H1 (cell line): ENCODE results near the gene NFXL1. TPM values are rescaled to one million over a fixed set of nuclear protein-coding genes. Genes with fewer than 3 reads are reported as not detected.

Source experiments
- CTCF ChIA-PET: fragments of 300-600 bp; sonication (Branson Sonifier 250); formaldehyde crosslinking; loops from one replicate; lab custom pipeline; 2021; ENCODE audit not compliant: partially characterized antibody; lab: Charles Lee
- POLR2A ChIA-PET: fragments of 300-600 bp; sonication (Branson Sonifier 250); formaldehyde crosslinking; loops from one replicate; lab custom pipeline; 2021; ENCODE audit warnings: inconsistent platforms; ENCODE audit not compliant: partially characterized antibody; lab: Charles Lee
- DNase-seq, 2 experiments: peaks; one replicate each; pipeline versions ENCODE4 v3.0.0 to v3.0.0-alpha.2; 2010 to 2022; ENCODE audit warnings: low spot score in 2 of 2, low read depth in 1 of 2, mixed read lengths in 1 of 2
- FAIRE-seq: peaks from 2 replicates; lab custom pipeline; 2011; peaks lifted over from hg19 to GRCh38; lab: Jason Lieb, UNC
- H2AFZ ChIP-seq: 2 replicates; pipeline ENCODE4 v1.8.1; 2012; ENCODE audit warnings: low read length, inconsistent platforms
- H2AK5ac ChIP-seq: 2 replicates; pipeline ENCODE4 v1.6.1; 2013; ENCODE audit warnings: low read depth, low read length
- H2BK120ac ChIP-seq: replicated peaks from 2 replicates; pipeline ENCODE3; 2013; ENCODE audit warnings: low read depth, low read length, inconsistent platforms
- H2BK12ac ChIP-seq: 2 replicates; pipeline ENCODE4 v1.6.1; 2013; ENCODE audit warnings: low read depth, low read length
- H2BK15ac ChIP-seq: 2 replicates; pipeline ENCODE4 v1.6.1; 2013; ENCODE audit warnings: low read length
- H2BK20ac ChIP-seq: 2 replicates; pipeline ENCODE4 v1.6.1; 2013; ENCODE audit warnings: low read length
- H2BK5ac ChIP-seq: 2 replicates; pipeline ENCODE4 v1.6.1; 2013; ENCODE audit warnings: low read depth, low read length
- H3K14ac ChIP-seq: 2 replicates; pipeline ENCODE4 v1.6.1; 2013; ENCODE audit warnings: inconsistent platforms; ENCODE audit not compliant: insufficient read length
- H3K18ac ChIP-seq: 2 replicates; pipeline ENCODE4 v1.6.1; 2013; ENCODE audit warnings: low read length; ENCODE audit errors: extremely low read depth
- H3K23ac ChIP-seq: 2 replicates; pipeline ENCODE4 v1.6.1; 2013; ENCODE audit warnings: inconsistent platforms; ENCODE audit not compliant: insufficient read length
- H3K23me2 ChIP-seq: 2 replicates; pipeline ENCODE4 v1.6.1; 2013; ENCODE audit warnings: low read depth, low read length
- H3K27ac ChIP-seq: 2 replicates; pipeline ENCODE4 v1.6.1; 2011; ENCODE audit warnings: low read depth, low read length, inconsistent platforms
- H3K27me3 ChIP-seq, 4 experiments: replicated peaks in 1 of 4; 1 replicate in 1 of 4; 2 replicates in 3 of 4; pipeline versions ENCODE4 v1.6.1 to v1.8.1; 2011 to 2013; ENCODE audit warnings: low read length in 3 of 4, mild to moderate bottlenecking in 3 of 4, inconsistent platforms in 2 of 4, mixed read lengths in 2 of 4, moderate library complexity in 1 of 4; ENCODE audit not compliant: control insufficient read depth in 3 of 4, insufficient read depth in 3 of 4; ENCODE audit errors: extremely low read depth in 1 of 4
- H3K36me3 ChIP-seq, 4 experiments: 2 replicates each; pipeline versions ENCODE4 v1.6.1 to v1.8.1; 2011 to 2013; ENCODE audit warnings: mild to moderate bottlenecking in 4 of 4, low read length in 3 of 4, moderate library complexity in 2 of 4, control low read depth in 1 of 4, inconsistent platforms in 1 of 4; ENCODE audit not compliant: insufficient read depth in 4 of 4, control insufficient read depth in 2 of 4
- H3K4ac ChIP-seq: replicated peaks from 2 replicates; pipeline ENCODE3; 2013; ENCODE audit warnings: low read length, low read depth, mixed read lengths, inconsistent platforms; ENCODE audit not compliant: insufficient read length
- H3K4me1 ChIP-seq, 4 experiments: replicated peaks in 1 of 4; 1 replicate in 1 of 4; 2 replicates in 3 of 4; pipeline versions ENCODE4 v1.6.1 to v1.8.1; 2011 to 2013; ENCODE audit warnings: low read length in 3 of 4, inconsistent platforms in 2 of 4, mixed read lengths in 1 of 4; ENCODE audit not compliant: insufficient read depth in 4 of 4, control insufficient read depth in 3 of 4
- H3K4me2 ChIP-seq, 2 experiments: 2 replicates each; pipeline versions ENCODE4 v1.6.1 to v1.8.1; 2011 to 2013; ENCODE audit warnings: low read depth in 2 of 2, low read length in 2 of 2, control low read depth in 1 of 2, inconsistent platforms in 1 of 2, mild to moderate bottlenecking in 1 of 2; ENCODE audit not compliant: insufficient read depth in 1 of 2
- H3K4me3 ChIP-seq, 4 experiments: fragments of 200-600, 300-600 bp in 1 of 4; sonication (generic), shearing (Covaris generic), sonication (Bioruptor Twin) in 1 of 4; 2 replicates each; pipeline versions ENCODE4 v1.5.1 to v1.8.1; 2011 to 2016; ENCODE audit warnings: low read length in 4 of 4, low read depth in 3 of 4, control low read depth in 2 of 4, inconsistent platforms in 2 of 4, mild to moderate bottlenecking in 2 of 4, mixed read lengths in 1 of 4, moderate library complexity in 1 of 4; ENCODE audit not compliant: insufficient read depth in 2 of 4; ENCODE audit errors: extremely low read depth in 1 of 4
- H3K56ac ChIP-seq: replicated peaks from 2 replicates; pipeline ENCODE3; 2013; ENCODE audit warnings: low read depth, mild to moderate bottlenecking, mixed read lengths, low read length, inconsistent platforms; ENCODE audit not compliant: insufficient read length
- H3K79me1 ChIP-seq: 2 replicates; pipeline ENCODE4 v1.6.1; 2013; ENCODE audit warnings: low read depth, low read length, control low read depth
- H3K79me2 ChIP-seq, 2 experiments: 2 replicates each; pipeline versions ENCODE4 v1.6.1 to v1.8.1; 2012 to 2013; ENCODE audit warnings: low read length in 2 of 2, mild to moderate bottlenecking in 2 of 2, inconsistent platforms in 1 of 2; ENCODE audit not compliant: insufficient read depth in 2 of 2, control insufficient read depth in 1 of 2
- H3K9ac ChIP-seq, 4 experiments: replicated peaks in 1 of 4; 1 replicate in 1 of 4; 2 replicates in 3 of 4; pipeline versions ENCODE4 v1.6.1 to v1.8.1; 2011 to 2013; ENCODE audit warnings: low read depth in 3 of 4, low read length in 3 of 4, control low read depth in 2 of 4, mild to moderate bottlenecking in 2 of 4, moderate library complexity in 2 of 4, inconsistent platforms in 1 of 4; ENCODE audit errors: extremely low read depth in 1 of 4
- H3K9me3 ChIP-seq, 2 experiments: 2 replicates each; pipeline versions ENCODE4 v1.6.1 to v1.8.1; 2012 to 2013; ENCODE audit warnings: mild to moderate bottlenecking in 2 of 2, moderate library complexity in 2 of 2, control low read depth in 1 of 2, inconsistent platforms in 1 of 2, low read depth in 1 of 2, low read length in 1 of 2, mixed read lengths in 1 of 2; ENCODE audit not compliant: insufficient read depth in 2 of 2
- H4K20me1 ChIP-seq, 2 experiments: replicated peaks in 1 of 2; 2 replicates each; pipeline versions ENCODE3 to v1.8.1; 2011 to 2013; ENCODE audit warnings: inconsistent platforms in 2 of 2, low read length in 2 of 2, mild to moderate bottlenecking in 1 of 2; ENCODE audit not compliant: insufficient read depth in 2 of 2, control insufficient read depth in 1 of 2
- H4K5ac ChIP-seq: 2 replicates; pipeline ENCODE4 v1.6.1; 2013; ENCODE audit warnings: low read length, low read depth, mixed read lengths, inconsistent platforms; ENCODE audit not compliant: insufficient read length
- H4K8ac ChIP-seq: 2 replicates; pipeline ENCODE4 v1.8.0; 2013; ENCODE audit warnings: mild to moderate bottlenecking, moderate library complexity, low read length, inconsistent platforms; ENCODE audit not compliant: insufficient read depth; ENCODE audit errors: extremely low read depth
- H4K91ac ChIP-seq: replicated peaks from 2 replicates; pipeline ENCODE3; 2013; ENCODE audit warnings: low read length, mixed read lengths, inconsistent platforms; ENCODE audit not compliant: insufficient read length
- ATF3 ChIP-seq: IDR thresholded peaks from 2 replicates; pipeline ENCODE4 v1.6.1; 2011; ENCODE audit warnings: low read depth, mild to moderate bottlenecking, low read length; ENCODE audit not compliant: insufficient read depth
- CHD2 ChIP-seq: IDR thresholded peaks from 2 replicates; pipeline ENCODE4 v1.6.1; 2012; ENCODE audit warnings: low read length, improper control_type of control experiment
- EZH2 ChIP-seq: fragments of 200-600 bp; sonication (generic); IDR thresholded peaks from 2 replicates; pipeline ENCODE4 v1.7.1; 2012; ENCODE audit warnings: low read depth, mild to moderate bottlenecking, moderate library complexity, low read length, inconsistent platforms; ENCODE audit not compliant: severe bottlenecking
- FOSL1 ChIP-seq: IDR thresholded peaks from 2 replicates; pipeline ENCODE4 v1.6.1; 2011; ENCODE audit warnings: mild to moderate bottlenecking, low read depth, low read length, moderate library complexity; ENCODE audit not compliant: insufficient read depth
- JUN ChIP-seq: IDR thresholded peaks from 2 replicates; pipeline ENCODE4 v1.6.1; 2011; ENCODE audit warnings: low read depth, mild to moderate bottlenecking, improper control_type of control experiment, low read length
- MAFK ChIP-seq: IDR thresholded peaks from 2 replicates; pipeline ENCODE4 v1.6.1; 2012; ENCODE audit warnings: low read depth, mild to moderate bottlenecking, improper control_type of control experiment, low read length
- POLR2AphosphoS5 ChIP-seq: IDR thresholded peaks from 2 replicates; pipeline ENCODE4 v1.6.1; 2011; ENCODE audit warnings: low read depth, low read length
- RNF2 ChIP-seq: fragments of 200-900, 300-1000 bp; sonication (generic); IDR thresholded peaks from 2 replicates; pipeline ENCODE4 v1.7.1; 2016; ENCODE audit warnings: borderline replicate concordance, low read depth, mild to moderate bottlenecking, antibody characterized with exemption, low read length; ENCODE audit not compliant: poor library complexity, severe bottlenecking; ENCODE audit errors: missing control alignments
- SP2 ChIP-seq: IDR thresholded peaks from 2 replicates; pipeline ENCODE4 v1.6.1; 2012; ENCODE audit warnings: mild to moderate bottlenecking, low read length, inconsistent platforms
- SUZ12 ChIP-seq: fragments of 200-600 bp; sonication (generic); IDR thresholded peaks from 2 replicates; pipeline ENCODE4 v1.6.1; 2012; ENCODE audit warnings: mild to moderate bottlenecking, inconsistent platforms, low read length, moderate library complexity, mixed read lengths
- WGBS, 2 experiments: shearing (Covaris generic) in 1 of 2; methylation state at CpG; one replicate each; pipeline versions ENCODE4 v1.1.6 to v1.1.7; 2013 to 2015; ENCODE audit warnings: low lambda C conversion rate in 2 of 2, mixed read lengths in 2 of 2, inconsistent platforms in 1 of 2, low coverage in 1 of 2, missing lambda C conversion rate in 1 of 2; ENCODE audit not compliant: insufficient replicate concordance in 2 of 2, insufficient coverage in 1 of 2, insufficient read length in 1 of 2; ENCODE audit errors: extremely low coverage in 1 of 2, missing lambda C conversion rate in 1 of 2; 5-methylcytosine and 5-hydroxymethylcytosine counted together
- polyA plus RNA-seq, 7 experiments: library from polyadenylated mRNA; depleted of rRNA in 3 of 7; stranded (reverse) in 5 of 7; unstranded in 2 of 7; fragments of >200 nt in 5 of 7; fragments of 200-250 nt in 2 of 7; gene quantifications; 1 replicate in 5 of 7; 2 replicates in 1 of 7; 4 replicates in 1 of 7; pipeline versions ENCODE4 v1.2.1 to v1.2.3, GENCODE V29; 2011 to 2013; ENCODE audit warnings: missing spikeins in 2 of 7, mixed read lengths in 2 of 7
- total RNA-seq: library from RNA; stranded (reverse); fragmentation: NEBNext Ultra II Directional; extraction: Animal tissue kit (Norgen Biotek cat#: 25700); gene quantifications from 2 replicates; pipeline ENCODE4 v1.2.1, GENCODE V29; 2021
- TF ChIP-seq, protein P1 (sequence below): IDR thresholded peaks from 2 replicates; pipeline ENCODE4 v1.6.1; 2011; ENCODE audit warnings: low read length, improper control_type of control experiment

Gene NFXL1
- total and polyA plus RNA-seq, 2 of the 8 experiments (the other 6 are each of a cell fraction or from before 2014, with no cell fraction given): 10.0 to 29.5 TPM

- H4K8ac ChIP-seq: no peak overlapping the region
- H2AFZ ChIP-seq: no peak overlapping the region
- 75% methylated on average over 4 of the region's 4 CpGs; no CpG with 5 or more reads in 1 of the 2 experiments for WGBS, 2 experiments
- H4K91ac ChIP-seq: no peak overlapping the region
- H2AK5ac ChIP-seq: no peak overlapping the region
- FAIRE-seq (no peak), DNase-seq (no peak)
- H2BK12ac ChIP-seq: no peak overlapping the region
- no peaks in the 10 kb centered on the region for H3K9me3 ChIP-seq
- H2BK15ac ChIP-seq: no peak overlapping the region
- no peaks in the 10 kb centered on the region for H3K27me3 ChIP-seq
- no peak overlapping the region for H3K4me3 ChIP-seq
- no peaks in the 10 kb centered on the region for H3K36me3 ChIP-seq
- H3K18ac ChIP-seq: no peak overlapping the region
- TF ChIP-seq CHD2 (no peak), ATF3 (no peak), JUN (no peak), FOSL1 (no peak), POLR2AphosphoS5 (no peak), MAFK (no peak), RNF2 (no peak), EZH2 (no peak), SUZ12 (no peak), SP2 (no peak)
- TF ChIP-seq, protein P1, sequence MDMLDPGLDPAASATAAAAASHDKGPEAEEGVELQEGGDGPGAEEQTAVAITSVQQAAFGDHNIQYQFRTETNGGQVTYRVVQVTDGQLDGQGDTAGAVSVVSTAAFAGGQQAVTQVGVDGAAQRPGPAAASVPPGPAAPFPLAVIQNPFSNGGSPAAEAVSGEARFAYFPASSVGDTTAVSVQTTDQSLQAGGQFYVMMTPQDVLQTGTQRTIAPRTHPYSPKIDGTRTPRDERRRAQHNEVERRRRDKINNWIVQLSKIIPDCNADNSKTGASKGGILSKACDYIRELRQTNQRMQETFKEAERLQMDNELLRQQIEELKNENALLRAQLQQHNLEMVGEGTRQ: no peak
- no peak overlapping the region for H3K9ac ChIP-seq
- no peak overlapping the region for H3K56ac ChIP-seq
- H3K23ac ChIP-seq: no peak overlapping the region
- H3K79me2 ChIP-seq: no peaks in the 10 kb centered on the region
- H3K4me2 ChIP-seq: no peak overlapping the region
- ChIA-PET CTCF (interaction anchor here (1.8 kb wide), 1 partner anchor 104 kb away, joined by 4 read pairs; no protein-coding TSS in a partner anchor), POLR2A (no interaction called here)
- peaks cover 0 to 2% (median 0%) of the 10 kb centered on the region in 4 experiments; a peak in 1 of 7 replicates for H3K4me1 ChIP-seq
- H3K23me2 ChIP-seq: peaks cover 2% of the 10 kb centered on the region; the same call in 1 of the 2 replicates
- no peak overlapping the region for H3K14ac ChIP-seq
- no peak overlapping the region for H3K4ac ChIP-seq
- H4K5ac ChIP-seq: no peak overlapping the region
- no peaks in the 10 kb centered on the region for H3K79me1 ChIP-seq
- H2BK5ac ChIP-seq: no peak overlapping the region
- no peaks in the 10 kb centered on the region for H4K20me1 ChIP-seq
- H2BK20ac ChIP-seq: no peak overlapping the region
- no peak overlapping the region for H3K27ac ChIP-seq
- no peak overlapping the region for H2BK120ac ChIP-seq
Observed at GRCh38 chr4:47929682-47930201, 15.4 kb upstream of the NFXL1 start.
